GM21529 (cell line): ENCODE results near the gene SIGLEC9.

ENCODE experiments used
- ATAC-seq: cut with Tn5 transposase; IDR thresholded peaks from one replicate; pipeline ENCODE4 v1.9.1; 2021; ENCODE audit not compliant: unreplicated experiment

The SIGLEC9 gene

DNA sequence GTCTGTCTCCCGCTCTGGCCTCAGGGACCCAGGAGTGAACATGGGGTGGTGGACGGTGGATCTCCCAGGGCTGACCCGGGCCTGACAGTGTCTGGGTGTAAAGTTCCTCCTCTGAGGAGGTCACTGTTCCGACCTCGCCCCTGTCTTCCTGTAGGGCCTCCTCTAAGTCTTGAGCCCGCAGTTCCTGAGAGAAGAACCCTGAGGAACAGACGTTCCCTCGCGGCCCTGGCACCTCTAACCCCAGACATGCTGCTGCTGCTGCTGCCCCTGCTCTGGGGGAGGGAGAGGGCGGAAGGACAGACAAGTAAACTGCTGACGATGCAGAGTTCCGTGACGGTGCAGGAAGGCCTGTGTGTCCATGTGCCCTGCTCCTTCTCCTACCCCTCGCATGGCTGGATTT lies at the start of gene SIGLEC9:
SIGLEC9 (plus strand) TSS at position 178 of the 400 bp plus-strand sequence; CDS start at position 247, 69 bp downstream.
- ATAC-seq = no peak

DNA sequence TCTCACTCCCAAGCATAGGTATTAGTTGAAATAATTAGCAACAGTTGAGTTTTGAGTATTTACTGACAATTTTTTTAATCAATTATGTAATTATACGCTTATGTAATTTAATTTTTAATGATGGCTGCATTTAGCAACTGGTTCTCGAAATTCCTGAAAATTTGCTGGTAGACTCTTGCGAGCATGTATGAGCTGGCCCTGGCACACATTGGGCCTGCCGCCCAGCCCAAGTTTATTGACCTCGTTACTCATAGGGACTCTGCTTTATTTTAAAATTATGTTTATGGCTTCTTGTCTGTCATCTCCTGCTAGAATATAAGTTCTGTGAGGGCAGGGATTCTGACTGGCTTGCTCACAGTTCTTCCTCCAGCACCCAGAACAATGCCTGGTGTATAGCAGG lies 48.7 kb upstream of the SIGLEC9 start:
- ATAC-seq = no peak

DNA sequence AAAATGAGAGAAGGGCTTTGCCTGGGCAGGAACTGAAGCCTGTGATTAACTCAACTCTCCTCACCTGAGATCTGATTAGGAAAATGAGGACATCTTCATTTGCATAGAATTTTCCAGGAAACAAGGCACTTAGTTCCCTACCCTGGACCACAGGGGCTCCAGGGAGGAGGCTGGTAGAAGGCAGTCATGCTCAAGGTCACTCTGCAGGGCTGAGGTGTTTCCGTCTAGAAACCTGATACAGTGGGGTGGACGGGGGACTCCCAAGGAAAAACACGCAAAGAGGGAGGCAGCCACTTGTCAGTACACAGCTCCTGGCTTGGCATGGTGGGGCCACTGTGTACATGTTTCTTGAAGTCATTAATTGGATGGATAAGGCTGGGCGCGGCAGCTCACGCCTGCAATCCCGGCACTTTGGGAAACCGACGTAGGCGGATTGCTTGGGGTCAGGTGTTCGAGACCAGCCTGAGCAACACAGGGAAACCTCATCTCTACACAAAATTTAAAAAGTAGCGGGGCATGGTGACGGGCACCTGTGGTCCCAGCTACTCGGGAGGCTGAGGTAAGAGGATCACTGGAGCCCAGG lies 48.0 kb upstream of the SIGLEC9 start:
- ATAC-seq = no peak

DNA sequence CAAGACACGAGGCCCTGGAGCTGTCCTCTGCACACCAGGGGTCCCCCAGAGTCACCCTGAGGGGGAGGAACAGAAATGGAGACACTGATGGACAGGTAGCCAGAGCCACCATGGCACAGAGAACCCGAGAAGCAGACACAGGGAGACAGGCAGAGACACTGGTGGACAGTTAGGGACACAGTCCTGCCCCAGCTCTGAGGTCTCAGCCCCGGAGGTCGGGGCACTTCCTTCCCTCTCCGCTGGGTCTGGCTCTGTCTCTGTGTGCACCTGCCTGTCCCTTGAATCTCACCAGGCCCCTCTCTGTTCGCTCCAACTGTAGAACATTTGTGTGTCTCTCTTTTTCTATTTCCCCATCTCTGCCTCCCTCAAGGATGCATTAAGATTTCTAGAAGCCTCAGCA lies 46.6 kb upstream of the SIGLEC9 start:
- no peak for ATAC-seq

DNA sequence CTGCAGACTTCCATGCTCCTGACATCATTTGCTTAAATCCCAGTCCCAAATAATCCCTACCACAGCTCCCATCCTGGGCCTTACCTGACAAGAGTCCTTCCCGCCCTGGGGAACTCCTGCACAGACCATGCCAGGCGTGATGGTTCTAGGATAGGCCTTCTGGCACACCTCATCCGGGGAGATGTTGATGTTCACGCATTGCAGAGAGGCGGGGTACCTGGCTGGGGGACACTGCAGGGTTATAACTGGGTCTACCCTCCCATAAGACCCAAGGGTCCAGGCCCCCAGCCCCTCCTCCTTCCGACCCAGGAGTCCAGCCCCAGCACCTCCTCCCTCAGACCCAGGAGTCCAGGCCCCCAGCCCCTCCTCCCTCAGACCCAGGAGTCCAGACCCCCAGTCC lies 46.0 kb upstream of the SIGLEC9 start:
- ATAC-seq = no peak

DNA sequence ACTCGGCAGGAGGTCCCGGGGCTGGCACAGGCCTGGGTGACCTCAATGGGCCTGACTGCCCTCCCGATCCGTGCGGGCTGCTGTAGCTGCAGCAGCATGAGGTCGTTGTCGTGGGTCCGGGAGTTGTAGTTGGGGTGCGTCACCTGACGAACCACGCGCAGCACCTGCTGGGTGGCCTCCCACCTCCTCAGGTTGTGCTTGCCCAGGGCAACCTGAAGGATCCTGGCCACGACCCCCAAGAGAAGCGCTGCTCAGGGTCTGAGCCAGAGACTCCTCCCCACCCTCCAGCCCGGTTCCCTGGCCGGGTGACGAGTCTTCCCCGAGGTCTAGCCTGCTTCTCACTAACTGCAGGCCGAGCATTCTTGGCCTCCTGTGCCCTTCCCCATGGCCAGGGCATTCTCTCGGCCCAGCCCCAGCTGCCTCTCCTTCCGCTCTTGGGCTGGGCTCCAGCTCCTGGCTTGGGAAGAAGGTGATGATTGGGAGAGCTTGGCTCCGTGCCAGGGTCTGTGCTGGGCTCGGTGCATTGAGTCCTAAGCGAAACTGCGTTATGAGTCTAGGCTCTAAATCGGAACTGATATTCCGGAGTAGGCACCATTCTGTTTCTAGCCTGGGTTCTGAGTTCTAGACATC lies 45.1 kb upstream of the SIGLEC9 start:
- no peak for ATAC-seq

DNA sequence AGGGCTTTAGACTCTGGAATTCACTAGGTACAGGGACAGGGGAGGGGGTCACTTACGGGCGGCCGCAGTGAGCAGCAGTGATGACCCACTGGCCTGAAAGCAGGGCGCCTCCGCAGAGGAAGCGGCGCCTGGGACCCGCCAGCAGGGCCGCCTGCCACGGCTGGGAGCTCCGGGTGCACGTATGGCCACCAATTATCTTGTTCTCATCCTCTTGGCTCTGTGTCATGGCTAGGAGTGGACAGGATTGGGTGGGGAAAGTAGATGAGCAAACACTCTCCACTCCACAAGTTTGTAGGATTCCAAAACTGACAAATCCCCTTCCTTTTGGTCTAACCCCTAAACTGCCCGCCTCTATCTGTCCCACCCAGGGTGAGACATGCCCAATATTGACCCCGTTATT lies 43.2 kb upstream of the SIGLEC9 start:
- ATAC-seq = no peak

DNA sequence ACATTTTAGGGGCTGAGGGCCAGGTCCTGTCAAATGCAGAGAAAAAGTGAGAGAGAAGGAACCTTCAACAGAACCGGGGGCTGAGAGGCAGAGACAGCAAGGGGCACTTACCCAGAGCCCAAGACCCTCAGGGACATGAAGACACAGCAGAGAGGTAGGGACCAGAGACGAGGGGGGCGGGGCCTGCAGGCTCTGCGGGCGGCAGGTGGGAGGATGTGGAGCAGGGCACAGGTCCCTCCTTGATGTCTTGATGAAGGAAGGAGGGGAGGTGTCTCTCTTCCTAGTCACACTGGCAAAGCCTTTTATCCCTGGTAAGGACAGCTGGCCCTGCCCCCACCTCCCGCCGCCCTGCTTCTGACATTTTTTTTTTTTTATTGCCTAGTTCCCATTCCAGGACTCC lies 42.1 kb upstream of the SIGLEC9 start, which contains the start of gene KLK14:
KLK14 (minus strand) TSS at position 277 of the 400 bp plus-strand sequence; CDS start at position 4, 273 bp downstream.
- no peak for ATAC-seq

DNA sequence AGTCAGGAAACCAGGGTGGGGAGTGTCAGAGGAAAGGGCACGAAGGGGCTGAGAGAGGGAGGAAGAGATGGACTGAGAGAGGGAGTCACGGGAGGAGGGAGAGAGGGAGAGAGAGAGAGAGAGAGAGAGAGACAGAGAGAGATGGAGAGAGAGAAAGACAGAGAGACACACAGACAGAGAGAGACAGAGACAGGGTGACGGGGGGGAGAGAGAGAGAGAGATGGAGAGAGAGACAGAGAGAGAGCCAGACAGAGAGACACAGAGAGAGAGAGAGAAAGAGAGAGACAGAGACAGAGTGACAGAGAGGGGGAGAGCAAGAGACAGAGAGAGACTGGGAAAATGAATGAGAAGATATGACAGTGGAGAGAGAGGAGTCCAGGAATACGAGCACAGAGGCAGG lies 41.5 kb upstream of the SIGLEC9 start:
- ATAC-seq = no peak

DNA sequence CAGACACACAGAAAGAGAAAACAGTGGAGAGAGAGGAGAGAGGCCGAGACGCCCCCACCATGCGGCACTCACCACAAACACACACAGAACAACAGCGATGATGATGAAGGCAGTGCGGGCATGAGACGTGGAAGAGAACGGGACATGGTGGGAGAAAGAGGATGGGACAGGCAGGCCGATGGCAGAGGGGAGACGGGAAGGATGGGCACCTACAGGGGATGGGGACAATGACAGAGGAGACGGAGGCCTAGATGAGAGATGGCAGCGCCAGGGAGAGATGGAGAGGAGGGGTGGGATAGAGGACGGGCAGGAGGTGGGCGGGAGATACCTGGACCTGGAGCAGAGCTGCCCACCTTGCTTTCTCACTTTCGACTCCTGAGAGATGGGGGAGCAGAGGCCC lies 40.9 kb upstream of the SIGLEC9 start:
- ATAC-seq = no peak

DNA sequence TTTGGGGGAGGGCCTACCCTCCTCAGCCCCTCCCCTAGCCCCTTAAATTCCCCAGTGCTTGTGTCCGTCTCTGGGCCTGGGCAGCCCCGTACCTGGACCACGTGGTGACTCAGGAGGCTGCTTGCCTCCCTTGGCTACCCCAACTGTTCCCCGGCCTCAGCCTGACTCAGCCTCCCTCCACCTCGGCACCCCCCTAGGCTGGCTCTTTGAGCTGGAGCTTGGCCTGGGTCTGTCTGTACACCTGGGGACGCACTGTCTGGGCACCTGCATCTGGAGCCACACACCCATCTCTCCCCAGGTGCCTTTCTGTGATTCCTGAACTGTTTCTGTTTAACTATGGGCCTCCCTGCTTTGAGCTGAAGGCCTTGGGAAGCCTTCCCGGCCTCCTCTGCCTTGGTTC lies 40.2 kb upstream of the SIGLEC9 start:
- no peak for ATAC-seq

DNA sequence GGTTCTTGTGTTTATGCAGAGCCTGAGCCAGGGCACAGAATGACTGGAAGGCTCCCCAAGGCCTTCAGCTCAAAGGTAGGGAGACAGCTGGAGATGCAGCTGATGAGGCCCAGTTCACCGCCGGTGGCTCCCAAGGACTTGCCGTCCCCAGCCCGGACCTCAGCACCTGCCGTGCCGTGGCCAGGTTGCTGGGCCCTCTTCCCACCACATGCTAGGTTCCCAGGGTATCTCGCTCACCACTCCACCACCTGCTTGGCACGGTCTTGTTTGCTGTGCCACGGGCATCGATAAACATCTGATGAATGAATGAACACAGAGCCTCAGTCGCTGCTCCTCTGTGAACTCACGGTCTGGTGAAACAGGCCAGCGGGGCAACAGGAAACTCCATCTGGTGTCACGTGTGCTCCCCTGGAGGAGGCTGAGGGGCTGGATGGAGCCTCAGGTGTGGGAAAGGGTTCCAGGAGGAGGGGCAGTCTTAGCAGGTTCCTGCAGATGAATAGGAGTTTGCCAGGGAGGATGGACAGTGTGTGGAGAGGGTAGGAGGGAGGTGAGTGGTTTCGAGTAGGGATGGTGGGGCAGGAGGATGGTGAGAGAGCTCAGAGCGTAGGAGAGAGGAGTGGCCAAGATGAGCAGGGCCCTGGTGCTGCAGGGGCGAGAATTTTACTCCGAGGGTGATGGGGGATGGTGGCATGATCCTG lies 38.4 kb upstream of the SIGLEC9 start:
- ATAC-seq = no peak

DNA sequence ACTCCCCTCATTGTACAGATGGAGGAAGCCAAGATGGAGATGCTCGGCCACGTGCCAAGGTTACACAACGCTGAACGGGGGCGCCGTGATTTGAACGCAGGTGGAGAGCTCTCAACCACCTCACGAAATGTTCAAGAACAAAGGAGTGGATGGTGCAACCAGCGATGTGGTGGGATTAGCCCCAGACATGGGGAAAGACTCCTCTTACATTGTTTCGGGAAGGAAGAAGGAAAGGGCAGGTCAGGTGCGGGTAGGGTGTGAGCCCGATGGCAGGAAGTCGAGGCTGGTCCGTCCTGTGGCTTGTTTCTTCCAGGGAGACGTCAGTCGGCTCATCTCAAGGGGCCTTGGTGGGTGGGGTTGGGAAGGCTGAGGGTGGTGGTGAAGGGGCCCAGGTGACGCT lies 34.9 kb upstream of the SIGLEC9 start:
- ATAC-seq = no peak

DNA sequence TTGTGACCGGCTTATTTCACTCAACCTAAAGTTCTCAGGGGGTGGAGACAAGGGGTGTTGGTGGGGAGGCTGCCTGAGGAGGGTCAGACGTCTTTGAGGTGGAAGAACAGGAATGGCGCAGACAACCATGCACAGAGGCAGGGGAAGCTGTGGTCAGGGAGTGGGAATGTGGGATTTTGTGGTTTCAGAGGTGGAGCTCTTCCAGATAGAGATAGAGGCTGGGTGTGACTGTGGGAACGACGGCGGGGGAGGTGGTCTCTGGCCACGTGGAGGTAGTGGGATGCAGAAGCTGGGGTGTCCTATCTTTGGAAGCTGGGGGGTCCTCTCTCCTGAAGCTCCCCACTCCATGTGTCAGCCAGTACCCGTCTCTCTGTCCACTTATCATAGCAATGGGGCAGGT lies 34.2 kb upstream of the SIGLEC9 start:
- ATAC-seq = no peak

DNA sequence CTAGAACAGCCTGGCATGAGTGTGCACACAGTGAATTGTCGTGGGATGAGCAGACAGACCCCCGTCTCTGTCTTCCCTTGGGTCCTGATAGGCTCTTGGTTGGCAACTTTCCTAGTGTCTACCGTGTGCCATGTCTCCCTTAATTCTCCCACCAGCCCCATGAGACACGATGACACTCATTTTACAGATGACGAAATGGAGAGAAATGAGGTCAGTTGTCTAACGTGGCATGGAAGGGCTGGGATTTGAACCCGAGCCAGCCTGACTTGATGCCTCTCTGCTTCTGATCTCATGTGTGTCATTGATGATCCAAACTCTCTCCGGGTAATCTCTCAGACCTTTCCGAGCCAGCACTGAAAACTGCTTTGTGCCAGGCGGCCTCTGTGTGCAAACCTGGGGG lies 33.6 kb upstream of the SIGLEC9 start:
- no peak for ATAC-seq

DNA sequence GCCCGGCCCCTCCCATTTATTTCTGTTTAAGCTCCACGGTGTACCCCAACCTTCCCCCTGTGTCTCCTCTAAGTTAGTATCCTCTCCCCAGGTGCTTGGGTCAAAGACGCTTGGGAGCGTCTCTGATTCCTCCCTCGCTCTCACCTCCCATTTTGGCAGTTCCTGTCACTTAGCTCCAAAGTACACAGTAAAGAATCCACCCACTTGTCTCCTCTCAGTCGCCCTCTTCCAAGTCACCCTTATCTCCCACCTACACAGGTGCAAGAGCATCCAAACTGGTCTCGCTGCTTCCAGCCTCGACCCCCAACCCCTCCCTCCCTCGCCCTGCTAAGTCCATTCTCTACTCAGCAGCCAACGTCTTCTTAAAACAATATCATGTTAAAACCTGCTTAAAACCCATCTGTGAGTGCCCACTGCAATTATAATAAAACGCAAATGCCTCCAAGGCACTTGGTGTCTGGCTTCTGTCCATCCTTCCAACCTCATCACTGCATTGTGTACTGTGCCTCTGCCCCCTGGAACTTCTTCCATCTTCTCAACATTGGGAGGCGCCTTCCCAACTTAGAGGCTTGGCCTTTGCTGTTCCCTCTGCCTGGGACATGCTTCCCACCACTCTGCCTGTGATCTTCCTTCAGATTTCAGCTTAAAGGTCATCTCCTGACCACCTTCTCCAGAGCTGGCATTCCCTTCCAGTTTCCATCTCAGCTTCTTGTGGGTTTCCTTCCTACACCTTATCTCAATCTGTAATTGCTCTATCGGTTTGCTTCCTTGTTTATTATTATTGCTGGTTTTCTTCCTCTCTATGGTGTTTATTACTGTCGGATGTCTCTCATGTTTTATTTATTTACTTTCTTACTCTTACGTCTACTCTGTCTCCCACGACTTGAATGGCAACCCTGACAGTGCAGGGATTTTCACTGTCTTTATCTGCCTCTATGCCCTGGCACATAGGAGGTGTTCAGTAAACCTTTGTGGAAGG lies 32.5 kb upstream of the SIGLEC9 start:
- no peak for ATAC-seq

DNA sequence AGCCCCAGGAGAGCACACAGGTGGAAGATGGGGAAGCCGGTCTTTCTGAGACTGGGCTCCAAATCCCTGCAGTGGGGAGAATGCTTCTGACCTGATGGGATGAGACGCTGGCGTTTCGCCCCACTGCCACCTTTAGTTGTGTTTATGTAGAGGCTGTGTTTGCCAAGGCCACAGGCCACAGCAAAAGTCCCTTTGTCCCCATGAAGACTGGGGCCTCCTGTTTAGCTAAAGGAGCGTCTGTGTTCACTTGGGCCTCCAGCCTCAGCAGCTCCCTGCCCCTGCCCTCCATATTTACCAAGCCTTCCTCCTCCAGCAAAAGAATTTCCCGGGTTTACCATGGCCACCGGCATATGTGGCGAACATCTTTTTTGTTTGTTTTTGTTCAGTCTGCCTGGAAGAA lies 31.6 kb upstream of the SIGLEC9 start:
- no peak for ATAC-seq

DNA sequence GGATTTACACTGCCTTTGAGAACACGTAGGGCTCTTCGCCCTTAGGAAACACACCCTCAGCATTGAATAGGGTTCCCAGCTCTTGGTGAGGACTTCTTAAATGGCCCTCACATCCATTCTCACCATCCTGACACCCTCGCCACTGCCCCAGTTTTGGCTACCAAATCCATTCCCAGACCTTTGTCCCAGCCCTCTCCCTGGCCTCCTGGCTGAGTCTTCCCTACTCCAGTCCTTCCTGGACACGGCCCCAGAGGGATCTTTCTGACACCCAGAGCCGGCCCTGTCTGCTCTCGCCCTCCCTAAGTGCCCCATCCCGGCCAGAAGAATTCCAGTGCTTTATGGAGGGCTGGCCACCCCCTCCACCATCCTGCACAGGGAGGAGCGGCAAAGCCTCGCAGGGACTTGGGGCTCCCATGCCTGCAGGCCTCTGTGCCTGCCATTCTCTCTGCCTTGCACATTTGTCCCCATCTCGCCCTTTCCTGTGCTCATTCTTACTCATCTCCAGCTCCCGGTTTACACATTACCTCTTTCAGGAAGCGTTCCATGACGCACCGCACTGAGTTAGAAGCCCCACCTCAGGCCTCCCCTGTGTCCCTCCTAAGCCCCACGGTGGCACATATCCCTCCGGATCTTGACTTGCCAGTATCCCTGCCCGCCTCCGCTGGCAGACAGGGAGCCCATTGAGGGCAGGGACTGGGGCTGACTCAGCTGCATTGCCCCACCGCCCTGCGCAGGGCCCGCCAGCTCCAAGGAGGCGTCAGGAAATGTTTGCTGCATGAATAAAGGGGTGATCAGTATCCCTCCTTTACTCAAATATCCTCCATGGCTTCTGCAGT lies 31.0 kb upstream of the SIGLEC9 start:
- ATAC-seq = no peak

DNA sequence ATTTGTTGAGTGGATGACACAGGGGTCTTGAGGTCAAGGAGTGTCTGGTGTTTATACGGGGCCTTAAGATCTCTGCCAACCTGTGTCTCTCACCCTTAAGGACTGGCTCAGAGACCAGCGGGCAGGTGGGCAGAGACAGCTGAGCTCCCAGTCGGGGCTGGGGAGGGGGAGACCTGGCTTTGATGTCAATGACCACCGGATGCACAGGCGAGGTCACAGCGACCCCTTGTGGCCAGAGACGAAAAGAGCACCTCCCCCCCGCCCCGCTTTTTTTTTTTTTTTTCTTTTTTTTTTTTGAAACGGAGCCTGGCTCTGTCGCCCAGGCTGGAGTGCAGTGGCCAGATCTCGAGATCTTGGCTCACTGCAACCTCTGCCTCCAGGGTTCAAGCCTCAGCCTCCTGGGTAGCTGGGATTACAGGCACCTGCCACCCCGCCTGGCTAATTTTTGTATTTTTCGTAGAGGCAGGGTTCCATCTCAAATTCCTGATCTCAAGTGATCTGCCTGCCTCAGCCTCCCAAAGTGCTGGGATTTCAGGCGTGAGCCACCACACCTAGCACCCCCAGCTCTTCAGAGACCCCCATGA lies 29.9 kb upstream of the SIGLEC9 start:
- ATAC-seq = no peak
